ENCODE results near the gene LONRF3.
"Not testable (repeated sequence)": the region's sequence is repeated elsewhere in the genome, so short reads cannot be mapped to it uniquely, and the experiment has no call there.

- TF ChIP-seq ZNF384 (IDR thresholded peaks at IDR 0.05); TARDBP (IDR thresholded peaks at IDR 0.05); SUZ12 (IDR thresholded peaks at IDR 0.05); FOXK2 (IDR thresholded peaks at IDR 0.05); PKNOX1 (IDR thresholded peaks at IDR 0.05); HDGF (IDR thresholded peaks at IDR 0.05; ENCODE audit: borderline replicate concordance); CTBP1 (IDR thresholded peaks at IDR 0.05; ENCODE audit: borderline replicate concordance); LEF1 (IDR thresholded peaks at IDR 0.05; ENCODE audit: borderline replicate concordance); FOXA1 (IDR thresholded peaks at IDR 0.05): not testable (repeated sequence)
These were observed 18.2 kb downstream of the LONRF3 start for GRCh38 chrX:118992441-118993121.
